HG02798 (cell line): ENCODE results near the gene MCRS1.
"Not testable (repeated sequence)": the region's sequence is repeated elsewhere in the genome, so short reads cannot be mapped to it uniquely, and the experiment has no call there.

Source experiments
- ATAC-seq: cut with Tn5 transposase; IDR thresholded peaks from one replicate; pipeline ENCODE4 v1.9.1; 2021; ENCODE audit warnings: mild to moderate bottlenecking; ENCODE audit not compliant: unreplicated experiment, poor library complexity

The MCRS1 gene

GRCh38 chr12:49527361-49528130, 40.4 kb downstream of the MCRS1 start:
- no peak for ATAC-seq

GRCh38 chr12:49525942-49526341, 42.0 kb downstream of the MCRS1 start:
- ATAC-seq: no peak

GRCh38 chr12:49524660-49525324, 43.1 kb downstream of the MCRS1 start:
- ATAC-seq: no peak

- ATAC-seq: no peak
Measured at GRCh38 chr12:49521389-49521788, 46.6 kb downstream of the MCRS1 start.

GRCh38 chr12:49519574-49519936, 48.4 kb downstream of the MCRS1 start:
- ATAC-seq: no peak

- no peak for ATAC-seq
Measured at GRCh38 chr12:49518914-49519573, 48.9 kb downstream of the MCRS1 start.

GRCh38 chr12:49515266-49515665, 52.7 kb downstream of the MCRS1 start:
- ATAC-seq: no peak

- ATAC-seq: no peak
Measured at GRCh38 chr12:49512546-49512945, 55.4 kb downstream of the MCRS1 start.

DNA sequence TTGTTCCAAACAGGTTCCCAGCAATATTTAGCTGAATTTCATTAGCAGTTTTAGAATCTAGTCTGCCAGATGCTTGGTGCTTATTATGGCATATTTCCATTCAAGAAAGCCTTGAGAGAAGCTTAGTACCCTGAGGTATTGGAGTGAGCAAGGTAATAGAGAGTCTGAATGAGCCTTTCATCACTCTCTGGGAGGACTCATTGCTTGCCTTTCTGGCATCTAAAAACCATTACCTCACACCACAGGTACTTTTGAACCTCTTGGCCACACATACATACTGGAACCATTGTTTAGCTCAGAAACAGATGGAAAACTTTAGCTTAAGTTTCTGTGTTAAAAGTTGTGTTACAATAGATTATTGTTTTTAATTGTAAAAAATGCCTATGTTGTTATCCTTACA, 56.5 kb downstream of the MCRS1 start:
- ATAC-seq: no peak

GRCh38 chr12:49509681-49510080, 58.3 kb downstream of the MCRS1 start:
- not testable (repeated sequence) for ATAC-seq
